Raji (cell line): ENCODE measurements around the gene CD52.

Experiments used
- POLR2A ChIP-seq: IDR thresholded peaks from 2 replicates; pipeline ENCODE4 v1.6.1; 2011; ENCODE audit warnings: low read depth, low read length, control low read depth; ENCODE audit not compliant: insufficient read depth

The CD52 gene

GRCh38 chr1:26353210-26353859 is 35.6 kb downstream of the CD52 start:
- TF ChIP-seq POLR2A, result no peak

- TF ChIP-seq POLR2A, result no peak
Observed at GRCh38 chr1:26353976-26354820, 36.4 kb downstream of the CD52 start, which contains the start of gene CRYBG2. Gene CRYBG2, minus strand, starts transcription at chr1:26354130. Its CDS starts 7,473 bp downstream, at chr1:26346657.

DNA sequence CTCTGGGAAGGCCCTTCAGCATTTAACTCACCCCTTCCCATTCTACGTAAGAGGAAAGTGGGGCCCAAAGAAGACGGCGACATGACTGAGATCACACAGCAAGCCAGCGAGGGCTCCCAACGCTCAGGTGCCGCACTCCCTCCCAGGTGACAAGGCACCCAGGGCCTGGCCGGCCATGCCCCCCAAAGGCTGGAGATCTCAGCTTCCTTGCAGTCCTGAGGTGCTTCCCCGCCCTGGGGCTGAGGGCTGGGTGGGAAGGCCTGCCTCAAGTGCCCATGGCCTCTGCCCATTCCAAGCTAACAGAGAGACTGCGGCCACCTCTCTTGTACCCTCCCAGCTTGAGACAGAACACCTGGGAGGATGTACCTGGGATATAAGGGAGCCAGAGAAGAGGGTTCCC is 37.2 kb downstream of the CD52 start:
- TF ChIP-seq POLR2A, result no peak

DNA sequence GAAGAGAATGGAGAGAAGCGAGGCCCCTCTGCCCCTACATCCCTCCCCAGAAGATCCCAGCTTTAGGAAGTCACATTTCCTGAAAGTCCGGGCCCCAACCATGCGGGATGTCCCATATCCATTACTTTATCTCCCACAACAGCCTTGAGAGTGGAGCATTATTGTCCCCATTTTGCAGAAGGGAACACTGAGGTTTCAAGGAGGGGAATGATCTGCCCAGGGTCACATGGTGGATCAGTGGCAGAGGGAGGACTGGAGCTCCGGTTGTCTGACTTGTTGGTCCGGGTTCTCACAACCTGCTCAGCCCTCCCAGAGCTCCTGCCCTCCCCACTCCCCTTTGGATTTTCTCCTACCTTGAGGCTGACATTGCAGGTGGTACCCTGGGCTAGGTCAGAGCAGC is 38.3 kb downstream of the CD52 start:
- no peak for TF ChIP-seq POLR2A

- no peak for TF ChIP-seq POLR2A
Observed at GRCh38 chr1:26357121-26357602, 39.4 kb downstream of the CD52 start.

DNA sequence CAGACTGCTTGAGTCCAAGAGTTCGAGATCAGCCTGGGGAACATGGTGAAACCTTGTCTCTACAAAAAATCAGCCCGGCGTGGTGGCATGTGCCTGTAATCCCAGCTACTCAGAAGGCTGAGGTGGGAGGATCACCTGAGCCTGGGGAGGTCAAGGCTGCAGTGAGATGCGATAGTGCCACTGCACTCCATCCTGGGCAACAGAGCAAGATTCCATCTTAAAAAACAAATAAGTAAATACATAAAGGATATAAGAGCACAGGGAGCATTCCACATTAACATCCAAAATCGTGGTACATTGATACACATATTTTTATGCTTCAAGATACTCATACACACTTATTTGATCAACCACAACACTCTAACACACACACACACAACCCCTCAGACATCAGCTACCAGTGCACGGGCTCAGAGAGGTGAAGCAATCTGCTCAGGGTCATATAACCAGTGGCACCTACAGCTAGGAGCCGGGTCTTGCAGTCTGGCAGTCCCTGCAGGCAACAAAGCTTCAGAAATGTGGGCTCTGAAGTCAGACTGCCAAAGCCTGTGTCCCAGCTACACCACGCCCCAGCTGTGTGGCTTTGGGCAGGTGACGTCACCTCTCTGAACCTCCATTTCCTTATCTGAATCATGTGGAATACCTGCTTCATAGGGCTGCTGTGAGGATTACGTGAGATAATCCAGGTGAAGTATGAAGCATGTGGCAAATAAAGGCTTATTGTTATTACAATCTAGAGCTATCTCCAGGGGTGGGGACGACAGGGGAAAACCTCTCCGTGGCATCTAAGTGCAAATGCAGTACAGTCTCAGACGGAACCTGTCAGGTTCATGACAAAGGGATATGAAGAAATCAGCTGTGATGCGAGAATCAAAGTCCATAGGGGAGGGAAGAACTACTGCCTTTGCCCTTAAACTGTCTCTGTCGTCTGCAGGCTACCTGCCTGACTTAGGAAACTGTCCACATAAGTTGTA is 40.9 kb downstream of the CD52 start:
- TF ChIP-seq POLR2A, result no peak

- TF ChIP-seq POLR2A, result no peak
Observed at GRCh38 chr1:26359981-26360806, 42.4 kb downstream of the CD52 start.

- TF ChIP-seq POLR2A, result no peak
Observed at GRCh38 chr1:26360807-26361604, 43.2 kb downstream of the CD52 start.

DNA sequence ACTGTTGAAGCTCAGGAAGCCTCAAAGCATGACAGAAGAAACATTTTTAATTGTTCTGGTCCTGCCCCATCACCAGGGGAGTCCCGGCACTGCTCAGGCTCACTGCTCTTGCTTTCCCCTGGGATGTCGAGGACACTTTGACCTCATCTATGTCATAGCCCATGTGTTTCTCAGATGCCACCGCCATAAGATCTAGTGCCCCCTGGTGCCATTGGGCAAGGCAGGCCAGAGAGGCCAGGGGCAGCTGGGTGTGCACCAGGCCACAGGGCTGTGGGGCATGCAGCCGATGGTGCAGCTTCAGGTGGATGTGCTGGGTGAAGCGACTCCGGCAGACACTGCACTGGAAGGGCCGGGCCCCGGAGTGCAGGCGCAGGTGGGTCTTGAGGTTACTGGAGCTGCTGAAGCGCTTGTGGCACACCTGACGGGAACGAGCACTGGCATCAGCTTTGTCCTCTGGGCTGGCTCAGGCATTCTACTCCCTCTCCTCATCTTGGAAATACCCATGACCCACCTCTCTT is 43.9 kb downstream of the CD52 start:
- TF ChIP-seq POLR2A, result no peak

DNA sequence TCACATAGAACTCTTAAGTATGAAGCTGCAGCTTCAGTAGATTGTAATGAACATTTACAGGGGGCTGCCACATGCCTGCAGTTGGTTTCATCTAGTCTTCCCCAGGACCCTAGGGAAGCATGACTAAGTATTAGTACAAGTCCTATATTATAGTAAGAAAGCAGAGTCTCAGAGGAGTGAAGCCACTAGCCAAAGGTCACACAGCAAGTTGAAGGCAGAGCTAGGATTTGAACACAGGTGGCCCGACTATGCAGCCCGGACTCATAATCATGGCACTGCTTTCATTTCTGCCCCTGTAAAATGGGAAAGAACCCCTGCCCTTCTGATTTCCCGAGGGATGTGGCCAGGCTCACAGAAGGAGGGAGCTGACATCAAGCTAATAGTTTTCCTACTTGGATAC is 44.6 kb downstream of the CD52 start:
- TF ChIP-seq POLR2A, result no peak

- TF ChIP-seq POLR2A, result no peak
Observed at GRCh38 chr1:26363549-26364448, 46.0 kb downstream of the CD52 start.

DNA sequence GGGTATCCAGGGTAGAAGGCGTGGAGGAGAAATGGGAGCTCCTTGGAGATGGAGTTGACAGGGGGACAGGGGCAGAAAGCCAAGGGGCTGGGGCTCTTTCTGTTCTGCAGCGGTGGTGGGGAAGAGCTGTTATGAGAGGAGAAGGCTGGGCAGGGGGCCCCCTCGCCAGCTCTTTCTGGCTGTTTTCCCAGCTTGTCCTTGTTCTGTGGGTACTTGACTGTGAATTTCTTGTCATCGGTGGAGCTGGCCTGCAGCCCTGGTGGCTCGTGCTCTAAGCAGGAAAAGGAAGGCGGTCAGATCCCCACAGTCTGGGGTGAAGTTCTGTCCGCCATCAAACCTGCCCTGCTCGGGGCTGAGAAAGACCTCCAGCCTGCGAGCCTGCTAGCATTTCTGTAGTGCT is 47.2 kb downstream of the CD52 start:
- no peak for TF ChIP-seq POLR2A
